Choroid plexus epithelial cell (primary cell): ENCODE results near the gene TTC28.
A peak's percentile ranks its signal among the peaks of the same experiment; 100 is the strongest.

ENCODE experiments used
- DNase-seq: peaks from one replicate; pipeline ENCODE4 v3.0.0-alpha.2; 2010; ENCODE audit warnings: low read depth
- H3K4me3 ChIP-seq: 2 replicates; pipeline ENCODE4 v1.5.1; 2011; ENCODE audit warnings: low read depth, mild to moderate bottlenecking, control low read depth, low read length, moderate library complexity
- CTCF ChIP-seq: conservative IDR thresholded peaks from 2 replicates; pipeline ENCODE4 v1.5.1; 2011; ENCODE audit warnings: low read depth, mild to moderate bottlenecking, control low read depth, inconsistent platforms, low read length, moderate library complexity

TTC28 gene

DNA sequence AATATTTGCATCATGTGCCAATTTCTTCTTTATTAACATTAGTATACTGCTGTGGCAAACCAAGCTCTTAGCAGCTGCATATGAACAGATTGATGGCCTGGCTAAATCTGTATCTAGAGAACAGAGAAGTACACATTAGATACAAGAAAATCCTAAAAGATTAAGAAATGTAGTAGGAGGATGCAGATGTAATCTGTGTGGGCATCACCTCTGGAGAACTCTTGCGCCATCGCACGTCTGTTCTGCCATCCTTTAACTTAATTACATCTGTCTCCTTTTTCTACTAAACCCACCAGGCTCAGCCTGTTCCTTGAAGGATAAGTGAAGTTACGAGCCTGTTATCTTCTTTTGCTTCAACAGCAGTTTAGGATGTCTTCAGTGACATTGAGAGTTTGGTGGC, 564.2 kb downstream of the TTC28 start:
- DNase-seq = no peak
- no peak overlapping the region for H3K4me3 ChIP-seq
- TF ChIP-seq CTCF = no peak

DNA sequence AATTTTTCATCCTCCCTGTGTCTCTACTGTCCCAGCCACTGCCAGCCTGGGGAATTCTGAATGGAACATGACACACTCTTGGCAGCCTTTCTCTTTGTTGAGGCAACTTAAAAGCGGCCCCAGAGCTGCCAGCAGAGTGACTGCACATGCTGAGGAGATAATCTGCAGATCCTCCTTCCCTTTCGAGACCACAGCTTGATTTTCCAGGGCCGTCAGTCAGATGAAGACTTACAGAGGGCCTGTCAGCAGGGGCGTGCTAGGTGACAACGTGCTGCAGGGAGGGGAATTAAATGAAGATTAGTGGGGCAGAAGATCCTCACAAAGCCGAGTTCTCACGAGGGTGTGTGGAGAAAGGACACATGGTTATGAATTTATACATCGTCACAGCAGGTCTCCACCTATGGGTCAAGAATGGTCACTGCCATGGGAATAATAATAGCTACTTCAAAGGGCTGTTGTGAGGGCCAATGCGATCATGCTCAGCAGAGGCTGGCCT, 567.0 kb downstream of the TTC28 start:
- TF ChIP-seq CTCF = peak; percentile 58
- peak; percentile 65 for DNase-seq
- H3K4me3 ChIP-seq = no peak overlapping the region

- no peak overlapping the region for H3K4me3 ChIP-seq
- no peak for DNase-seq
- TF ChIP-seq CTCF = no peak
These were observed 567.5 kb downstream of the TTC28 start for GRCh38 chr22:28112190-28112544.

DNA sequence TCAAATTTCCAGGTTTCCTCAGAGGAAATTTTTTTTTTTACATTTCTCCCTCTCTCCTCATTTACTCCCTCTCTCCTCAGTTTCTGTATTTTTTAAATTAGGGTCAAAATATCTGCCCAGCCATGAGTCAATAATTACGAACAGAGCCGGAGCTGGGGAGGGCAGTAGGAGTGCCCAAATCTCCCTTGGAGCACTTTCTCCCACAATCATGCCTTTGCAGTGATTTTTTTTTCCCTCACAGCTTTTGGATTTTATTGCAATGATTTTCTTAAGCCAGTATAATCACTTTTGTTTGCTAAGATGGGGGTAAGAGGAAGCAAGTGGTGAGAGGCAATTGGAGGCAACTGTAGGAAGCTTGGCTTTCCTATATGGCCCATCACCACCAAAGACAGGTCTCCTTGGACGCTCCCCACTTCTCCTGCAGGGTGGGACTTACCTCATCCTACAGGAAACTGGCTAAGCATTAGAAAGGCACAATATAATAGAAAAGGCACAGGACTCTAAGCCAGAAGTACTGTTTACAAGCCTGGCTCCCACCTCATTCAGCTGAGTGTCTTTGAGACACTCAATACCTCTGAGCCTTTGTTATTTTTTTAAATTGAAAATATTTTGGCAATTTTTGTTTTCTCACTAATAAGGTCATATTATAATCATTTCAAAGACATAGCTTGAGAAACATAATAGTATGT, 568.0 kb downstream of the TTC28 start:
- TF ChIP-seq CTCF = no peak
- no peak overlapping the region for H3K4me3 ChIP-seq
- no peak for DNase-seq

GRCh38 chr22:28108851-28109250, 570.8 kb downstream of the TTC28 start:
- H3K4me3 ChIP-seq = no peak overlapping the region
- TF ChIP-seq CTCF = no peak
- no peak for DNase-seq

DNA sequence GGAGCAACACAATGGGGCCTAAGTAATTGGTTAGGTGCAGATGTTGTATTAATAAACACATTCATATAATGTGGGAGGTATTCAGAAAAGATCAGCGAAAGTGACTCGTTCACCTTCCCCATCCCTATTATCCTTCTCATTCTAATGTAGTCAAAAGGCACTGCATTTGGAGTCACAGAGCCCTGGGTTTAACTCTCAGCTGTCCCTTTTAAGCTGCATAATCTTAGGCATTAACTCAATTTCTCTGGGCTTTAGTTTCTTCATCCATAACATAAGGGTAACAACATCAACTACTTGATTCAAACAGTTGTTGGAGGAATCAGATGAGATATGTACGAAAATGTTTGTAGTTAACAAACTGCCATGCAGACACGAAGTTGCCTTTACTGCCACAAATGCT, 573.0 kb downstream of the TTC28 start:
- no peak for TF ChIP-seq CTCF
- H3K4me3 ChIP-seq = no peak overlapping the region
- no peak for DNase-seq

GRCh38 chr22:28105988-28106387, 573.7 kb downstream of the TTC28 start:
- H3K4me3 ChIP-seq = no peak overlapping the region
- no peak for TF ChIP-seq CTCF
- no peak for DNase-seq
